Liver (tissue), 9 donors: ENCODE data around the gene PKP4. TPM values are rescaled to one million over a fixed set of nuclear protein-coding genes. Genes with fewer than 3 reads are reported as not detected.

ENCODE experiments used
- DNase-seq: peaks from one replicate; pipeline ENCODE4 v3.0.0-alpha.2; 2017; ENCODE audit warnings: low spot score
- H3K27ac ChIP-seq, 2 donors: one replicate each; pipeline ENCODE4 v1.7.0; 2013; ENCODE audit warnings: inconsistent platforms in 2 of 2, low read length in 2 of 2, control low read depth in 1 of 2, low read depth in 1 of 2, mild to moderate bottlenecking in 1 of 2
- H3K27me3 ChIP-seq, 4 donors: one replicate each; pipeline versions ENCODE4 v1.6.1 to v1.7.0; 2013; ENCODE audit warnings: low read length in 3 of 4, inconsistent platforms in 1 of 4, mild to moderate bottlenecking in 1 of 4, moderate library complexity in 1 of 4; ENCODE audit not compliant: control insufficient read depth in 4 of 4, insufficient read depth in 4 of 4
- H3K36me3 ChIP-seq, 4 donors: one replicate each; pipeline versions ENCODE4 v1.6.1 to v1.7.0; 2013; ENCODE audit warnings: low read length in 3 of 4, mild to moderate bottlenecking in 3 of 4, low read depth in 1 of 4, moderate library complexity in 1 of 4; ENCODE audit not compliant: control insufficient read depth in 4 of 4, insufficient read depth in 3 of 4
- H3K4me1 ChIP-seq, 4 donors: one replicate each; pipeline versions ENCODE4 v1.6.1 to v1.7.0; 2013; ENCODE audit warnings: low read length in 3 of 4, mild to moderate bottlenecking in 3 of 4, moderate library complexity in 1 of 4; ENCODE audit not compliant: control insufficient read depth in 4 of 4, insufficient read depth in 4 of 4
- H3K4me3 ChIP-seq, 3 donors: one replicate each; pipeline versions ENCODE4 v1.6.1 to v1.7.0; 2013; ENCODE audit warnings: low read length in 3 of 3, control low read depth in 1 of 3, low read depth in 1 of 3, mild to moderate bottlenecking in 1 of 3
- H3K9ac ChIP-seq, 2 donors: one replicate each; pipeline ENCODE4 v1.7.0; 2013; ENCODE audit warnings: low read length in 2 of 2, mild to moderate bottlenecking in 2 of 2, moderate library complexity in 2 of 2, control low read depth in 1 of 2, low read depth in 1 of 2
- H3K9me3 ChIP-seq, 4 donors: one replicate each; pipeline versions ENCODE4 v1.6.1 to v1.7.0; 2013; ENCODE audit warnings: low read length in 3 of 4; ENCODE audit not compliant: control insufficient read depth in 4 of 4
- ATF3 ChIP-seq: IDR thresholded peaks from 2 replicates; pipeline ENCODE4 v1.6.1; 2016; ENCODE audit warnings: antibody characterized with exemption
- CTCF ChIP-seq: fragments of 150-350 bp; IDR thresholded peaks from 2 replicates; pipeline ENCODE4 v1.5.1; 2017; ENCODE audit warnings: improper control_type of control experiment, low read depth, low read length; ENCODE audit not compliant: missing input control
- EGR1 ChIP-seq, 2 donors: IDR thresholded peaks; 2 replicates each; pipeline ENCODE4 v1.6.1; 2016 to 2018; ENCODE audit warnings: antibody characterized with exemption in 2 of 2, low read depth in 2 of 2
- FOXA1 ChIP-seq: IDR thresholded peaks from 2 replicates; pipeline ENCODE4 v1.6.1; 2016; ENCODE audit warnings: antibody characterized with exemption
- FOXA2 ChIP-seq: IDR thresholded peaks from 2 replicates; pipeline ENCODE4 v1.6.1; 2016; ENCODE audit warnings: antibody characterized with exemption
- GABPA ChIP-seq, 2 donors: IDR thresholded peaks in 1 of 2; conservative IDR thresholded peaks in 1 of 2; 2 replicates each; pipeline ENCODE4 v1.6.1; 2016; ENCODE audit warnings: antibody characterized with exemption in 2 of 2, mild to moderate bottlenecking in 1 of 2, moderate library complexity in 1 of 2
- HNF4A ChIP-seq, 2 donors: conservative IDR thresholded peaks; 2 replicates each; pipeline ENCODE4 v1.6.1; 2016; ENCODE audit warnings: antibody characterized with exemption in 2 of 2, mild to moderate bottlenecking in 2 of 2
- HNF4G ChIP-seq: IDR thresholded peaks from 2 replicates; pipeline ENCODE4 v1.6.1; 2016; ENCODE audit warnings: antibody characterized with exemption
- JUND ChIP-seq, 2 donors: IDR thresholded peaks; 2 replicates each; pipeline ENCODE4 v1.6.1; 2016; ENCODE audit warnings: antibody characterized with exemption in 2 of 2
- MAX ChIP-seq: IDR thresholded peaks from 2 replicates; pipeline ENCODE4 v1.6.1; 2016; ENCODE audit warnings: antibody characterized with exemption
- NR2F2 ChIP-seq: IDR thresholded peaks from 2 replicates; pipeline ENCODE4 v1.6.1; 2016; ENCODE audit warnings: antibody characterized with exemption
- RAD21 ChIP-seq, 2 donors: IDR thresholded peaks; 2 replicates each; pipeline ENCODE4 v1.6.1; 2016; ENCODE audit warnings: antibody characterized with exemption in 2 of 2, mild to moderate bottlenecking in 2 of 2
- REST ChIP-seq: IDR thresholded peaks from 2 replicates; pipeline ENCODE4 v1.6.1; 2016; ENCODE audit warnings: antibody characterized with exemption, mild to moderate bottlenecking
- RXRA ChIP-seq, 2 donors: IDR thresholded peaks; 2 replicates each; pipeline ENCODE4 v1.6.1; 2017 to 2018; ENCODE audit warnings: antibody characterized with exemption in 2 of 2, mild to moderate bottlenecking in 1 of 2
- SP1 ChIP-seq: IDR thresholded peaks from 2 replicates; pipeline ENCODE4 v1.6.1; 2018; ENCODE audit warnings: antibody characterized with exemption, mild to moderate bottlenecking
- TAF1 ChIP-seq: conservative IDR thresholded peaks from 2 replicates; pipeline ENCODE4 v1.6.1; 2016; ENCODE audit warnings: antibody characterized with exemption, mild to moderate bottlenecking
- YY1 ChIP-seq: IDR thresholded peaks from 2 replicates; pipeline ENCODE4 v1.6.1; 2016; ENCODE audit warnings: antibody characterized with exemption, mild to moderate bottlenecking
- ZBTB33 ChIP-seq: IDR thresholded peaks from 2 replicates; pipeline ENCODE4 v1.6.1; 2016; ENCODE audit warnings: antibody characterized with exemption
- WGBS: extraction: QIAGEN DNeasy Blood & Tissue Kit; methylation state at CpG from one replicate; pipeline ENCODE4 v1.1.7; 2013; 5-methylcytosine and 5-hydroxymethylcytosine counted together
- polyA plus RNA-seq, 2 donors: library from polyadenylated mRNA; stranded (reverse) in 1 of 2; unstranded in 1 of 2; fragments of 200-250 nt in 1 of 2; fragments of >200 nt in 1 of 2; fragmentation: Nextera tagmentation in 1 of 2; extraction: Ambion mirVana in 1 of 2; gene quantifications; one replicate each; pipeline versions ENCODE4 v1.2.1 to v1.2.3, GENCODE V29; 2013 to 2015
- total RNA-seq, 2 donors: library from RNA; depleted of rRNA; stranded (reverse); fragments of >200 nt; gene quantifications; one replicate each; pipeline ENCODE4 v1.2.3, GENCODE V29; 2014
- donor health status: healthy.
- donor health status: healthy.
- donor health status: healthy.
- donor health status: healthy.
- donor health status: healthy.

The PKP4 gene
- total and polyA plus RNA-seq, 4 donors, result 7.7 to 33.8 (median 19.0) TPM

GRCh38 chr2:158624961-158625360 lies 168.2 kb downstream of the PKP4 start (continued):
- TF ChIP-seq MAX (no peak), SP1 (no peak), HNF4G (no peak), TAF1 (no peak), YY1 (no peak)

- no peaks in the 10 kb centered on the region for H3K4me1 ChIP-seq
- no peak for TF ChIP-seq FOXA1
- no peak for TF ChIP-seq REST
- TF ChIP-seq NR2F2, result no peak
- TF ChIP-seq ZBTB33, result no peak
- no peak for TF ChIP-seq TAF1
- TF ChIP-seq SP1, result no peak
- no peak for TF ChIP-seq RAD21 (IDR thresholded peaks at IDR 0.05)
- TF ChIP-seq JUND (IDR thresholded peaks at IDR 0.05), result no peak
- no peak for TF ChIP-seq GABPA (IDR thresholded peaks at IDR 0.05 in 1 of 2, conservative IDR thresholded peaks at IDR 0.05 in 1 of 2)
- no peak for TF ChIP-seq HNF4A (conservative IDR thresholded peaks at IDR 0.05)
- TF ChIP-seq MAX, result no peak
- no peak for TF ChIP-seq EGR1 (IDR thresholded peaks at IDR 0.05; ENCODE audit: low read depth in 2 of 2)
- no peak for TF ChIP-seq FOXA2
- no peak overlapping the region for H3K4me3 ChIP-seq
- H3K9ac ChIP-seq, result no peak overlapping the region
- no peak for DNase-seq
- peaks cover under 1 to 26% (median 19%) of the 10 kb centered on the region in 4 donors for H3K36me3 ChIP-seq
- no peaks in the 10 kb centered on the region for H3K27me3 ChIP-seq
- no peaks in the 10 kb centered on the region for H3K9me3 ChIP-seq
- no peak overlapping the region for H3K27ac ChIP-seq
- 84% methylated on average over 5 of the region's 5 CpGs for whole genome bisulfite sequencing
Observed at GRCh38 chr2:158629116-158629515, 172.4 kb downstream of the PKP4 start.

- Histone ChIP-seq H3K27me3 (no peaks in the 10 kb centered on the region), H3K27ac (no peak overlapping the region), H3K4me1 (no peaks in the 10 kb centered on the region), H3K9me3 (no peaks in the 10 kb centered on the region), H3K36me3 (peaks cover 0 to 22% (median 17%) of the 10 kb centered on the region in 4 donors), H3K4me3 (no peak overlapping the region), H3K9ac (no peak overlapping the region)
- 96% methylated on average over 2 of the region's 2 CpGs for WGBS
- no peak for DNase-seq
- TF ChIP-seq MAX, result no peak
- no peak for TF ChIP-seq HNF4A (conservative IDR thresholded peaks at IDR 0.05)
- no peak for TF ChIP-seq ATF3
- TF ChIP-seq YY1, result no peak
- no peak for TF ChIP-seq FOXA2
- no peak for TF ChIP-seq CTCF
- TF ChIP-seq SP1, result no peak
- no peak for TF ChIP-seq HNF4G
- no peak for TF ChIP-seq EGR1 (IDR thresholded peaks at IDR 0.05; ENCODE audit: low read depth in 2 of 2)
- no peak for TF ChIP-seq TAF1
- TF ChIP-seq FOXA1, result no peak
- TF ChIP-seq ZBTB33, result no peak
- no peak for TF ChIP-seq RXRA (IDR thresholded peaks at IDR 0.05)
- no peak for TF ChIP-seq NR2F2
Observed at GRCh38 chr2:158633261-158633660, 176.5 kb downstream of the PKP4 start.
